Heart left ventricle (tissue), 16 donors: ENCODE data around the gene SNN. TPM values are rescaled to one million over a fixed set of nuclear protein-coding genes. Genes with fewer than 3 reads are reported as not detected.

Experiments
- ATAC-seq, 4 donors: fragments of 200-7000 bp; cut with Tn5 transposase; one replicate each; pipeline ENCODE4 v1.9.1; 2020 to 2022; ENCODE audit warnings: moderate library complexity in 4 of 4, mild to moderate bottlenecking in 3 of 4, moderate number of reproducible peaks in 1 of 4
- DNase-seq, 5 donors: peaks; one replicate each; pipeline ENCODE4 v3.0.0-alpha.2; 2020
- H3K27ac ChIP-seq, 12 donors: fragments of 200-600 bp; sonication (generic) in 4 of 12; one replicate each; pipeline versions ENCODE4 v1.5.0 to v1.8.0; 2016 to 2022; ENCODE audit warnings: mild to moderate bottlenecking in 2 of 12
- H3K27me3 ChIP-seq, 9 donors: fragments of 200-600 bp; sonication (generic) in 2 of 9; one replicate each; pipeline versions ENCODE4 v1.5.1 to v1.8.0; 2016 to 2022; ENCODE audit warnings: mild to moderate bottlenecking in 3 of 9
- H3K36me3 ChIP-seq, 9 donors: fragments of 200-600 bp; sonication (generic) in 2 of 9; one replicate each; pipeline versions ENCODE4 v1.5.0 to v1.8.0; 2018 to 2022; ENCODE audit warnings: mild to moderate bottlenecking in 2 of 9
- H3K4me1 ChIP-seq, 12 donors: fragments of 200-600 bp; sonication (generic) in 4 of 12; one replicate each; pipeline versions ENCODE4 v1.5.0 to v1.8.0; 2016 to 2022; ENCODE audit warnings: mild to moderate bottlenecking in 3 of 12
- H3K4me3 ChIP-seq, 12 donors: fragments of 200-600 bp; sonication (generic) in 4 of 12; one replicate each; pipeline versions ENCODE4 v1.5.0 to v1.8.0; 2017 to 2022; ENCODE audit warnings: mild to moderate bottlenecking in 9 of 12, moderate library complexity in 4 of 12
- H3K9me3 ChIP-seq, 12 donors: fragments of 200-600 bp; sonication (generic) in 4 of 12; one replicate each; pipeline versions ENCODE4 v1.5.0 to v1.8.0; 2016 to 2022; ENCODE audit warnings: mild to moderate bottlenecking in 1 of 12
- POLR2A ChIP-seq, 2 donors: fragments of 450-650 bp; IDR thresholded peaks; one replicate each; pipeline ENCODE4 v1.6.1; 2017; ENCODE audit warnings: antibody characterized with exemption in 2 of 2, mild to moderate bottlenecking in 2 of 2, moderate library complexity in 2 of 2
- WGBS, 4 donors: extraction: QIAGEN DNeasy Blood & Tissue Kit in 2 of 4; methylation state at CpG; one replicate each; pipeline versions ENCODE4 v1.1.5 to v1.1.7; 2013 to 2018; 5-methylcytosine and 5-hydroxymethylcytosine counted together
- intact Hi-C, 10 donors: fragments of 100-400 bp; cut with DNase I; formaldehyde crosslinking; loops; one replicate each; pipeline versions ENCODE4 v1.11.1 to v1.14.2; 2022
- polyA plus RNA-seq, 2 donors: library from polyadenylated mRNA; stranded (reverse); fragments of 200-250 nt; gene quantifications; one replicate each; pipeline ENCODE4 v1.2.3, GENCODE V29; 2013
- total RNA-seq, 9 donors: library from RNA; depleted of rRNA in 2 of 9; stranded (reverse); fragments of >200 nt in 2 of 9; fragmentation: NEBNext Ultra II Directional in 3 of 9; extraction: Animal tissue kit (Norgen Biotek cat#: 25700) in 3 of 9; gene quantifications; one replicate each; pipeline versions ENCODE4 v1.1.0 to v1.2.4, GENCODE V29; 2016 to 2023
- TF ChIP-seq, protein P1 (sequence below), 12 donors: fragments of 200-600 bp; sonication (generic) in 4 of 12; IDR thresholded peaks; one replicate each; pipeline versions ENCODE4 v1.5.0 to v1.8.0; 2018 to 2022; ENCODE audit warnings: antibody characterized with exemption in 12 of 12, mild to moderate bottlenecking in 5 of 12
- donor health status: ischemic (EF 13 %, LVEDD 7.1; RV severe dilation, severe dysfunction).
- donor health status: healthy with polysubstance abuse.
- donor health status: DM: no; HTN: yes; CAD: no.
- donor health status: DM: no; HTN: no; CAD: no.
- donor health status: ischemic (EF 25% LVEDD 6.9; RV normal size, moderate dysfunction).
- donor health status: ischemic (EF 25% LVEDD 5.7; RV mildly dilated, moderate dysfunction).
- donor health status: healthy.
- donor health status: DM: yes; HTN: yes; CAD: no.
- donor health status: ischemic (EF 35%, LVEDD 5.7; RV mildly dilated, moderate dysfunction).
- donor health status: nonischemic (EF 11% LVEDD 7.7; RV severe dilation, severe dysfunction).
- donor health status: DM: yes; HTN: yes; CAD: no.
- donor health status: PGD.
- donor health status: ischemic (EF 29% LVEDD 5.4; RV normal size, mild dysfunction).
- donor health status: nonischemic (EF 23%, LVEDD 6.1; RV moderate dilation, normal function).

Gene SNN
- total and polyA plus RNA-seq, 11 donors, result 12.5 to 60.0 (median 36.4) TPM

DNA sequence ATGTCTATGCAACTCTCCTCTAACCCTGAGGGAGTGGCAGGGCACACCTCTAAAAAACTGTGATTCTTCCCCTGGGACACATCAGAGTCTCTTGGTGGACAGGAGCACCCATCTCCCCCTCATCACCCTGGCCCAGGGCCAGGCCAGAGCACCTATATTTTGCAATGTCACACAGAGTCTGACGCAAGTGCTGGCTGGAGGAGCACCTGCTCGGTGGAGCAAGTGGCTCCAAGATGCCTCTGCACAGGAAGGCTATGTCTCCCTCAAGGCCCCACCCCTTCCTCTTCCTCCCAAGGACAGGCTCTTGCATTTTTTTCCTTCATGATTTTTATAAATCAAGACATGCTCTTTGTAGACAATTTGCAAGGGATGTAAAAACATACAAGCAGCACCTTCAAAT is 13.3 kb downstream of the SNN start:
- WGBS, 4 donors, result 43 to 56% (median 47%) methylated on average over 2 of the region's 2 CpGs
- H3K4me1 ChIP-seq, result peaks cover 3 to 79% (median 53%) of the 10 kb centered on the region in 12 donors
- no peaks in the 10 kb centered on the region for H3K27me3 ChIP-seq
- peaks cover 0 to 99% (median 90%) of the 10 kb centered on the region in 9 donors for H3K36me3 ChIP-seq
- DNase-seq (peak in 1 of 5 donors; percentile 24), ATAC-seq (peak in 2 of 4 donors; percentile 19 to 38)
- no peak overlapping the region for H3K4me3 ChIP-seq
- H3K9me3 ChIP-seq, result no peaks in the 10 kb centered on the region
- intact Hi-C loops, result no loop called here
- TF ChIP-seq, protein P1, sequence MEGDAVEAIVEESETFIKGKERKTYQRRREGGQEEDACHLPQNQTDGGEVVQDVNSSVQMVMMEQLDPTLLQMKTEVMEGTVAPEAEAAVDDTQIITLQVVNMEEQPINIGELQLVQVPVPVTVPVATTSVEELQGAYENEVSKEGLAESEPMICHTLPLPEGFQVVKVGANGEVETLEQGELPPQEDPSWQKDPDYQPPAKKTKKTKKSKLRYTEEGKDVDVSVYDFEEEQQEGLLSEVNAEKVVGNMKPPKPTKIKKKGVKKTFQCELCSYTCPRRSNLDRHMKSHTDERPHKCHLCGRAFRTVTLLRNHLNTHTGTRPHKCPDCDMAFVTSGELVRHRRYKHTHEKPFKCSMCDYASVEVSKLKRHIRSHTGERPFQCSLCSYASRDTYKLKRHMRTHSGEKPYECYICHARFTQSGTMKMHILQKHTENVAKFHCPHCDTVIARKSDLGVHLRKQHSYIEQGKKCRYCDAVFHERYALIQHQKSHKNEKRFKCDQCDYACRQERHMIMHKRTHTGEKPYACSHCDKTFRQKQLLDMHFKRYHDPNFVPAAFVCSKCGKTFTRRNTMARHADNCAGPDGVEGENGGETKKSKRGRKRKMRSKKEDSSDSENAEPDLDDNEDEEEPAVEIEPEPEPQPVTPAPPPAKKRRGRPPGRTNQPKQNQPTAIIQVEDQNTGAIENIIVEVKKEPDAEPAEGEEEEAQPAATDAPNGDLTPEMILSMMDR (IDR thresholded peaks at IDR 0.05), result no peak
- TF ChIP-seq POLR2A (IDR thresholded peaks at IDR 0.05), result no peak
- H3K27ac ChIP-seq, result peak overlapping the region in 1 of 12 donors; percentile 19

DNA sequence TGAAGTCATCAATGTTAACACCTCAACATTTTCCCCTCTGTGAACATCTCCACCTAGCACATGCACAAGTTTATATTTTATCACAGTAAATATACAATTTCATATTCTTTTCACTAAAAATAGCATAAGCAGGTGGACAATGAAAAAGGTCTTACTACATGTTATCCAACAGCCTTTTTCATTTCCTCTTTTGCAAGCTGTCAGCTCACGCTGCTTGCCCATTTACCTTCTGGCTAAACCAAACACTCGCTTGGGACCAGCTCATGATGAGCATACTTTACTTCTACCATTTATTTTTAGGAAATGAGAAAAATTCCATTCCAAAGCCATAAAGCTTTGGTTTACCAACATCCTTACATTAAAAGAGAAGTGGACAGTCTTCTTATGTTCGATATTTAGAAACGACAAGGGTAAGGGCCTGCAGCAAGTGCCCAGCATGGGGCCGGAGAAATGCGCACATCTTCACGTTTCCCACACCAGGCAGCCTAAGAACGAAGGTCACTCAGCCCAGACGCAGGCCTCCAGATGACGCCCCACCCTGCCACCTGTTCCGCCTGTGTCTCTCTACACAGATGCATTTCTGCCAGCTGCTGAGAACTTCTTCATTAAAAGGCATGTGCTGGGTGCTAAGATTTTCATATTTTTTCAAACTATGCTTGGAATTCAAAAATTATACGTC is 13.9 kb downstream of the SNN start:
- ATAC-seq, result no peak
- Histone ChIP-seq H3K27me3 (no peaks in the 10 kb centered on the region), H3K4me3 (no peak overlapping the region), H3K9me3 (no peaks in the 10 kb centered on the region), H3K4me1 (peaks cover 3 to 77% (median 52%) of the 10 kb centered on the region in 12 donors), H3K27ac (peak overlapping the region in 7 of 12 donors; percentile 10 to 59 (median 33)), H3K36me3 (peaks cover 0 to 99% (median 90%) of the 10 kb centered on the region in 9 donors)
- 80 to 85% (median 85%) methylated on average over 12 of the region's 12 CpGs for WGBS, 4 donors
- TF ChIP-seq, protein P1 (IDR thresholded peaks at IDR 0.05), result no peak
- TF ChIP-seq POLR2A (IDR thresholded peaks at IDR 0.05), result no peak
- intact Hi-C loops, result no loop called here
- no peak for DNase-seq

DNA sequence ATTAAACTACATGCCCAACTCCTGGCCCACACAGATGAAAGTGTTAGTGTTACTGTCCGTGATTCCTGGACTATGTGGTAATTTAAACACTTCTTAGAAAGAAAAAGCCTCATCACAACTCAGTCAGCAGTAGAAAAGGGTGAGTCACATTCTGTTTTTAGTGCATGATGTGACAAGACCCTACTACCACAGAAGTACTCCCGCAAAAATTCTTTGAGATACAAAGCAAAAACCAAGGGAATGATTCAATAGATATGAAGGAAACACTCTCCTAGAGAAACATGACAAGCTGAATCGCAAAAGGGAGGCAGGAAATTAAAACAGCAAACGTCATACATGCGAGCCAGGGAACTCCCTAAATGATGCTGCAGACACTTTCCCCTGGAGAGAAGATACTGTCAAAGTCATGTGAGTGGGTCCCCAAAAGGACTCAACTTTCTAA is 14.4 kb downstream of the SNN start:
- intact Hi-C loops, result no loop called here
- ATAC-seq, result peak in 2 of 4 donors; percentile 30 to 39
- Histone ChIP-seq H3K9me3 (no peaks in the 10 kb centered on the region), H3K4me3 (no peak overlapping the region), H3K36me3 (peaks cover 0 to 99% (median 90%) of the 10 kb centered on the region in 9 donors), H3K27ac (peak overlapping the region in 9 of 12 donors; percentile 8 to 59 (median 33)), H3K27me3 (no peaks in the 10 kb centered on the region), H3K4me1 (peaks cover 3 to 77% (median 50%) of the 10 kb centered on the region in 12 donors)
- TF ChIP-seq, protein P1 (IDR thresholded peaks at IDR 0.05), result no peak
- TF ChIP-seq POLR2A (IDR thresholded peaks at IDR 0.05), result no peak
- 24 to 46% (median 29%) methylated on average over 5 of the region's 5 CpGs for WGBS, 4 donors
- DNase-seq, result no peak

DNA sequence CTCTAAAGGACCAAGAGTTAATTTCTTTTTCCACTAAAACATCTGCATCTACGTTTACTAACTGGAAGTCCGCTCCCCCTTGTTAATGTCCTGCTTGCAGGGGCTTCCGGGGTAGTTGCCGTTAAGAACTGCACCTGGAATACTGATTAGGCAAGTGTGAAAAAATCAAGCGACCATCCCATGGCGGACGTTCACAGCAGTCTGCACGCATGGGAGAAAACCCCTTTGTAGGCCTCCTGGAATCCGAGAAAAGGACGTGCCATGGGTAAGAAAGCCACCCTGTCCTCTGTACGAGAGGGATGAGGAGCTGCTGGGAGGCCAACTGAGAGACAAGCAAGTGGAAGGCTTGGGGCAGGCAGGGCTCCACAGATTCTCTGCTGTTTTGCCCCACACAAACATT is 14.9 kb downstream of the SNN start:
- H3K36me3 ChIP-seq, result peaks cover 0 to 99% (median 90%) of the 10 kb centered on the region in 9 donors
- WGBS, 4 donors, result 40 to 62% (median 44%) methylated on average over 11 of the region's 11 CpGs
- no peak for TF ChIP-seq POLR2A (IDR thresholded peaks at IDR 0.05)
- TF ChIP-seq, protein P1 (IDR thresholded peaks at IDR 0.05), result no peak
- H3K9me3 ChIP-seq, result no peaks in the 10 kb centered on the region
- peaks cover 0 to 77% (median 50%) of the 10 kb centered on the region in 12 donors for H3K4me1 ChIP-seq
- ATAC-seq (peak in 1 of 4 donors; percentile 54), DNase-seq (no peak)
- no peak overlapping the region for H3K4me3 ChIP-seq
- H3K27me3 ChIP-seq, result no peaks in the 10 kb centered on the region
- intact Hi-C loops, result no loop called here
- H3K27ac ChIP-seq, result peak overlapping the region in 8 of 12 donors; percentile 8 to 59 (median 36)
